Neural progenitor cell (in vitro differentiated cells): ENCODE results near the gene CHGA.

ENCODE experiments used
- CTCF ChIP-seq: fragments of 200-600 bp; sonication (generic); IDR thresholded peaks from 2 replicates; pipeline ENCODE4 v1.5.1; 2017; ENCODE audit warnings: antibody characterized with exemption, mild to moderate bottlenecking
- EZH2 ChIP-seq: fragments of 200-600 bp; sonication (generic); IDR thresholded peaks from 2 replicates; pipeline ENCODE4 v1.6.1; 2017; ENCODE audit warnings: antibody characterized with exemption, mild to moderate bottlenecking, moderate library complexity

GRCh38 chr14:92954933-92955332 lies 32.0 kb downstream of the CHGA start:
- TF ChIP-seq CTCF (no peak), EZH2 (no peak)
